Gastroesophageal sphincter (tissue), 4 donors: ENCODE measurements around the gene GNPAT. TPM values are rescaled to one million over a fixed set of nuclear protein-coding genes. Genes with fewer than 3 reads are reported as not detected.

ENCODE experiments used
- ATAC-seq: fragments of 150-250 bp; one replicate; pipeline ENCODE4 v1.9.1; 2016; ENCODE audit warnings: mild to moderate bottlenecking, moderate library complexity
- H3K27ac ChIP-seq, 4 donors: fragments of 200-600 bp; sonication (generic) in 3 of 4; 1 replicate in 3 of 4; 2 replicates in 1 of 4; pipeline ENCODE4 v1.5.1; 2016 to 2019
- H3K27me3 ChIP-seq: fragments of 200-600 bp; sonication (generic); one replicate; pipeline ENCODE4 v1.5.1; 2019
- H3K36me3 ChIP-seq, 2 donors: fragments of 200-600 bp; sonication (generic); one replicate each; pipeline ENCODE4 v1.5.1; 2019; ENCODE audit warnings: control low read depth in 1 of 2
- H3K4me1 ChIP-seq, 3 donors: fragments of 200-600 bp; sonication (generic); 1 replicate in 2 of 3; 2 replicates in 1 of 3; pipeline ENCODE4 v1.5.1; 2016 to 2019; ENCODE audit warnings: control low read depth in 2 of 3
- H3K4me3 ChIP-seq, 2 donors: fragments of 200-600 bp; sonication (generic); one replicate each; pipeline ENCODE4 v1.5.1; 2019; ENCODE audit warnings: mild to moderate bottlenecking in 1 of 2, moderate library complexity in 1 of 2
- H3K9me3 ChIP-seq, 3 donors: fragments of 200-600 bp; sonication (generic); one replicate each; pipeline ENCODE4 v1.5.1; 2017 to 2019; ENCODE audit warnings: control low read depth in 2 of 3
- EP300 ChIP-seq: sonication (generic); formaldehyde crosslinking; IDR thresholded peaks from one replicate; pipeline ENCODE4 v1.6.1; 2017; ENCODE audit warnings: antibody characterized with exemption, mild to moderate bottlenecking
- POLR2A ChIP-seq, 2 donors: fragments of 450-650 bp; IDR thresholded peaks; one replicate each; pipeline ENCODE4 v1.6.1; 2017; ENCODE audit warnings: antibody characterized with exemption in 2 of 2, mild to moderate bottlenecking in 2 of 2, moderate library complexity in 1 of 2
- POLR2AphosphoS5 ChIP-seq: sonication (generic); formaldehyde crosslinking; IDR thresholded peaks from one replicate; pipeline ENCODE4 v1.6.1; 2017; ENCODE audit warnings: antibody characterized with exemption
- WGBS, 2 donors: methylation state at CpG; one replicate each; pipeline ENCODE4 v1.1.5; 2018; ENCODE audit warnings: low coverage in 1 of 2; 5-methylcytosine and 5-hydroxymethylcytosine counted together
- total RNA-seq, 4 donors: library from RNA; depleted of rRNA; stranded (reverse); fragments of >200 nt; gene quantifications; one replicate each; pipeline ENCODE4 v1.1.0, GENCODE V29; 2016
- TF ChIP-seq, protein P1 (sequence below), 4 experiments: fragments of 200-600 bp in 2 of 4; fragments of 450-650 bp in 2 of 4; sonication (generic) in 1 of 4; IDR thresholded peaks; one replicate each; pipeline ENCODE4 v1.5.1; 2017 to 2019; ENCODE audit warnings: antibody characterized with exemption in 4 of 4, mild to moderate bottlenecking in 2 of 4, moderate library complexity in 2 of 4

GNPAT gene
- total RNA-seq, 4 donors from 2014 or later: 43.8 to 74.5 (median 57.7) TPM

DNA sequence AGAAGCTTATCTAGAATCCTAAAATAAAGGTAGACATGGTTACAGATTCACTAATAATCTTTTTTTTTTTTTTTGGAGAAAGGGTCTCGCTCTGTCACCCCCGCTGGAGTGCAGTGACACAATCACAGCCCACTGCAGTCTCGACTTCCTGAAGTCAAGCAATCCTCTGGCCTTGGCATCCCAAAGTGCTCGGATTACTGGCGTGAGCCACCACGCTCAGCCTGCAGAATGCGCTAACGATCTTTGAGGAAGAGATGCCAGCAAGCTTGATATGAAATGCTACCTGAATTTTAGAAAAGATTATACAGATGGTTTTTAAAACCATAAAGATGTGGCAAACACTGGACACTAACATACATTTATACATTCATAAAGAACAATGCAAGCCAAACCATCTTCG, 4.1 kb upstream of the GNPAT start:
- TF ChIP-seq POLR2AphosphoS5 (no peak), EP300 (no peak), POLR2A (IDR thresholded peaks at IDR 0.05) (no peak)
- TF ChIP-seq, protein P1, sequence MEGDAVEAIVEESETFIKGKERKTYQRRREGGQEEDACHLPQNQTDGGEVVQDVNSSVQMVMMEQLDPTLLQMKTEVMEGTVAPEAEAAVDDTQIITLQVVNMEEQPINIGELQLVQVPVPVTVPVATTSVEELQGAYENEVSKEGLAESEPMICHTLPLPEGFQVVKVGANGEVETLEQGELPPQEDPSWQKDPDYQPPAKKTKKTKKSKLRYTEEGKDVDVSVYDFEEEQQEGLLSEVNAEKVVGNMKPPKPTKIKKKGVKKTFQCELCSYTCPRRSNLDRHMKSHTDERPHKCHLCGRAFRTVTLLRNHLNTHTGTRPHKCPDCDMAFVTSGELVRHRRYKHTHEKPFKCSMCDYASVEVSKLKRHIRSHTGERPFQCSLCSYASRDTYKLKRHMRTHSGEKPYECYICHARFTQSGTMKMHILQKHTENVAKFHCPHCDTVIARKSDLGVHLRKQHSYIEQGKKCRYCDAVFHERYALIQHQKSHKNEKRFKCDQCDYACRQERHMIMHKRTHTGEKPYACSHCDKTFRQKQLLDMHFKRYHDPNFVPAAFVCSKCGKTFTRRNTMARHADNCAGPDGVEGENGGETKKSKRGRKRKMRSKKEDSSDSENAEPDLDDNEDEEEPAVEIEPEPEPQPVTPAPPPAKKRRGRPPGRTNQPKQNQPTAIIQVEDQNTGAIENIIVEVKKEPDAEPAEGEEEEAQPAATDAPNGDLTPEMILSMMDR (IDR thresholded peaks at IDR 0.05): no peak
- Histone ChIP-seq H3K36me3 (peaks cover 0 to 29% of the 10 kb centered on the region in 2 donors), H3K4me3 (no peak overlapping the region), H3K27ac (no peak overlapping the region), H3K27me3 (no peaks in the 10 kb centered on the region), H3K4me1 (peaks cover 0 to 35% (median 8%) of the 10 kb centered on the region in 3 donors), H3K9me3 (no peaks in the 10 kb centered on the region)
- 88 to 90% methylated on average over 1 to 9 of the region's 9 CpGs for WGBS, 2 donors
- no peak for ATAC-seq

GRCh38 chr1:231238298-231238697, 2.7 kb upstream of the GNPAT start:
- H3K9me3 ChIP-seq: no peaks in the 10 kb centered on the region
- no peak overlapping the region for H3K27ac ChIP-seq
- peaks cover 3 to 48% (median 20%) of the 10 kb centered on the region in 3 donors for H3K4me1 ChIP-seq
- ATAC-seq: no peak
- no peak overlapping the region for H3K4me3 ChIP-seq
- TF ChIP-seq POLR2AphosphoS5 (no peak), EP300 (no peak), POLR2A (IDR thresholded peaks at IDR 0.05) (no peak)
- TF ChIP-seq, protein P1 (IDR thresholded peaks at IDR 0.05): no peak
- H3K36me3 ChIP-seq: peaks cover 0 to 29% of the 10 kb centered on the region in 2 donors
- 89 to 91% methylated on average over 1 of the region's 1 CpG for WGBS, 2 donors
- H3K27me3 ChIP-seq: no peaks in the 10 kb centered on the region

- WGBS, 2 donors: 0 to 3% methylated on average over 6 to 12 of the region's 13 CpGs
- Histone ChIP-seq H3K4me1 (peaks cover 3 to 64% (median 20%) of the 10 kb centered on the region in 3 donors), H3K9me3 (no peaks in the 10 kb centered on the region), H3K27me3 (no peaks in the 10 kb centered on the region), H3K36me3 (peaks cover 0 to 24% of the 10 kb centered on the region in 2 donors), H3K4me3 (peak overlapping the region; percentile 66 to 80), H3K27ac (peak overlapping the region; percentile 41 to 90 (median 84))
- ATAC-seq: no peak
- TF ChIP-seq EP300: no peak
- no peak for TF ChIP-seq POLR2AphosphoS5
- no peak for TF ChIP-seq POLR2A (IDR thresholded peaks at IDR 0.05)
- TF ChIP-seq, protein P1 (IDR thresholded peaks at IDR 0.05): no peak
Observed at GRCh38 chr1:231240531-231240882, 505 bp upstream of the GNPAT start.

- no peak for TF ChIP-seq POLR2AphosphoS5
- peak overlapping the region; percentile 41 to 90 (median 84) for H3K27ac ChIP-seq
- no peaks in the 10 kb centered on the region for H3K27me3 ChIP-seq
- no peak for ATAC-seq
- 0 to 2% methylated on average over 4 to 9 of the region's 10 CpGs for WGBS, 2 donors
- peaks cover 3 to 53% (median 17%) of the 10 kb centered on the region in 3 donors for H3K4me1 ChIP-seq
- no peaks in the 10 kb centered on the region for H3K9me3 ChIP-seq
- peaks cover 0 to 23% of the 10 kb centered on the region in 2 donors for H3K36me3 ChIP-seq
- peak overlapping the region; percentile 66 to 80 for H3K4me3 ChIP-seq
Observed at GRCh38 chr1:231241750-231242149, 738 bp downstream of the GNPAT start.

GRCh38 chr1:231242516-231243198, 1.6 kb downstream of the GNPAT start:
- ATAC-seq: no peak
- H3K27me3 ChIP-seq: no peaks in the 10 kb centered on the region
- H3K36me3 ChIP-seq: peaks cover 0 to 20% of the 10 kb centered on the region in 2 donors
- H3K4me3 ChIP-seq: peak overlapping the region in 1 of 2 donors; percentile 80
- TF ChIP-seq POLR2AphosphoS5 (no peak), EP300 (no peak), POLR2A (IDR thresholded peaks at IDR 0.05) (no peak)
- TF ChIP-seq, protein P1 (IDR thresholded peaks at IDR 0.05): no peak
- H3K9me3 ChIP-seq: no peaks in the 10 kb centered on the region
- peaks cover 3 to 44% (median 17%) of the 10 kb centered on the region in 3 donors for H3K4me1 ChIP-seq
- H3K27ac ChIP-seq: no peak overlapping the region
- 43 to 49% methylated on average over 4 to 5 of the region's 5 CpGs for WGBS, 2 donors
